ENCODE measurements around the gene ADAMTS12. TPM values are rescaled to one million over a fixed set of nuclear protein-coding genes. Genes with fewer than 3 reads are reported as not detected.

ADAMTS12 gene
- total and polyA plus RNA-seq, 2 of the 8 experiments (the other 6 are each of a cell fraction or from before 2014, with no cell fraction given): 6.4 to 12.8 TPM

DNA sequence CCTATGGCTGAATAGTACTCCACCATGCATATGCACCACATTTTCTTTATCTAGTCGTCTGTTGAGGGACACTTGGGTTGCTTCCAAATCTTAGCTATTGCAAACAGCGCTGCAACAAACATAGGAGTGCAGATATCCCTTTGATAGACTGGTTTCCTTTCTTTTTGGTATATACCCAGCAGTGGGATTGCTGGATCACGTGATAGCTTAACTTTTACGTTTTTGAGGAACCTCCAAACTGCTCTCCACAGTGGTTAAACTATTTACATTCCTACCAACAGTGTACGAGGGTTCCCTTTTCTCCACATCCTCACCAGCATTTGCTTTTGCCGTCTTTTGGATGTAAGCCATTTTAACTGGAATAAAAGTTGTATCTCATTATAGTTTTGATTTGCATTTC, 308.5 kb downstream of the ADAMTS12 start:
- Histone ChIP-seq H4K20me1 (replicated peaks in 1 of 2; ENCODE audit: control insufficient read depth in 1 of 2, insufficient read depth in 2 of 2, low read length in 2 of 2) (peaks cover 0 to 2% of the 10 kb centered on the region in 2 experiments), H3K79me2 (ENCODE audit: control insufficient read depth in 1 of 2, insufficient read depth in 2 of 2, low read length in 2 of 2) (no peaks in the 10 kb centered on the region), H2BK15ac (ENCODE audit: low read length) (no peak overlapping the region), H3K9me3 (ENCODE audit: insufficient read depth in 2 of 2, low read depth in 1 of 2, low read length in 1 of 2) (no peaks in the 10 kb centered on the region), H3K23me2 (ENCODE audit: low read depth, low read length) (no peaks in the 10 kb centered on the region), H3K27me3 (replicated peaks in 1 of 4; ENCODE audit: control insufficient read depth in 3 of 4, extremely low read depth in 1 of 4, insufficient read depth in 3 of 4, low read length in 3 of 4) (no peaks in the 10 kb centered on the region), H2BK20ac (ENCODE audit: low read length) (no peak overlapping the region), H3K4me2 (ENCODE audit: insufficient read depth in 1 of 2, low read depth in 2 of 2, low read length in 2 of 2) (no peak overlapping the region), H2BK12ac (ENCODE audit: low read depth, low read length) (no peak overlapping the region), H3K79me1 (ENCODE audit: low read depth, low read length) (no peaks in the 10 kb centered on the region), H3K56ac (replicated peaks; ENCODE audit: insufficient read length, low read depth, low read length) (no peak overlapping the region), H2BK5ac (ENCODE audit: low read depth, low read length) (no peak overlapping the region), H3K4me3 (ENCODE audit: extremely low read depth in 1 of 4, insufficient read depth in 2 of 4, low read depth in 3 of 4, low read length in 4 of 4) (no peak overlapping the region), H4K5ac (ENCODE audit: insufficient read length, low read depth, low read length) (no peak overlapping the region), H3K18ac (ENCODE audit: extremely low read depth, low read length) (no peak overlapping the region), H2AK5ac (ENCODE audit: low read depth, low read length) (no peak overlapping the region), H4K8ac (ENCODE audit: extremely low read depth, insufficient read depth, low read length) (no peak overlapping the region), H2BK120ac (replicated peaks; ENCODE audit: low read depth, low read length) (no peak overlapping the region), H2AFZ (ENCODE audit: low read length) (no peak overlapping the region), H3K4me1 (replicated peaks in 1 of 4; ENCODE audit: control insufficient read depth in 3 of 4, insufficient read depth in 4 of 4, low read length in 3 of 4) (peaks cover 0 to 2% (median 0%) of the 10 kb centered on the region in 4 experiments; a peak in 3 of 7 replicates), H3K9ac (replicated peaks in 1 of 4; ENCODE audit: extremely low read depth in 1 of 4, low read depth in 3 of 4, low read length in 3 of 4) (no peak overlapping the region), H3K14ac (ENCODE audit: insufficient read length) (no peak overlapping the region), H3K4ac (replicated peaks; ENCODE audit: insufficient read length, low read depth, low read length) (no peak overlapping the region), H3K23ac (ENCODE audit: insufficient read length) (no peak overlapping the region), H3K36me3 (ENCODE audit: control insufficient read depth in 2 of 4, insufficient read depth in 4 of 4, low read length in 3 of 4) (no peaks in the 10 kb centered on the region), H4K91ac (replicated peaks; ENCODE audit: insufficient read length, low read length) (no peak overlapping the region), H3K27ac (ENCODE audit: low read depth, low read length) (no peak overlapping the region)
- ChIA-PET CTCF (ENCODE audit: partially characterized antibody) (interaction anchor here (1.1 to 1.2 kb wide), 2 partner anchors 359 to 387 kb away, joined by 3 read pairs; no protein-coding TSS in a partner anchor), POLR2A (ENCODE audit: partially characterized antibody) (interaction anchor here (1.9 kb wide), 1 partner anchor 138 kb away, joined by 4 read pairs; no protein-coding TSS in a partner anchor)
- 94% methylated on average over 6 of the region's 6 CpGs; no CpG with 5 or more reads in 1 of the 2 experiments for WGBS, 2 experiments (ENCODE audit: extremely low coverage in 1 of 2, insufficient coverage in 1 of 2, insufficient read length in 1 of 2, insufficient replicate concordance in 2 of 2, low coverage in 1 of 2, low lambda C conversion rate in 2 of 2, missing lambda C conversion rate in 1 of 2)
- DNase-seq (ENCODE audit: low read depth in 1 of 2, low spot score in 2 of 2) (no peak), FAIRE-seq (no peak)
- TF ChIP-seq EZH2 (IDR thresholded peaks at IDR 0.05; ENCODE audit: low read depth, low read length, severe bottlenecking): no peak
- no peak for TF ChIP-seq CBX5 (IDR thresholded peaks at IDR 0.05; ENCODE audit: low read depth, low read length)
- TF ChIP-seq GABPA (IDR thresholded peaks at IDR 0.05; ENCODE audit: borderline replicate concordance, insufficient read depth, low read length): no peak
- TF ChIP-seq GTF2F1 (IDR thresholded peaks at IDR 0.05; ENCODE audit: borderline replicate concordance, low read depth, low read length): no peak
- no peak for TF ChIP-seq KDM1A (IDR thresholded peaks at IDR 0.05; ENCODE audit: borderline replicate concordance, low read length)
- TF ChIP-seq KDM4A (IDR thresholded peaks at IDR 0.05; ENCODE audit: low read depth, low read length, severe bottlenecking): no peak
- TF ChIP-seq POLR2AphosphoS5 (IDR thresholded peaks at IDR 0.05; ENCODE audit: low read depth, low read length): no peak
- no peak for TF ChIP-seq ZNF274 (IDR thresholded peaks at IDR 0.05; ENCODE audit: borderline replicate concordance, extremely low read depth, low read length)
- TF ChIP-seq, protein P1, sequence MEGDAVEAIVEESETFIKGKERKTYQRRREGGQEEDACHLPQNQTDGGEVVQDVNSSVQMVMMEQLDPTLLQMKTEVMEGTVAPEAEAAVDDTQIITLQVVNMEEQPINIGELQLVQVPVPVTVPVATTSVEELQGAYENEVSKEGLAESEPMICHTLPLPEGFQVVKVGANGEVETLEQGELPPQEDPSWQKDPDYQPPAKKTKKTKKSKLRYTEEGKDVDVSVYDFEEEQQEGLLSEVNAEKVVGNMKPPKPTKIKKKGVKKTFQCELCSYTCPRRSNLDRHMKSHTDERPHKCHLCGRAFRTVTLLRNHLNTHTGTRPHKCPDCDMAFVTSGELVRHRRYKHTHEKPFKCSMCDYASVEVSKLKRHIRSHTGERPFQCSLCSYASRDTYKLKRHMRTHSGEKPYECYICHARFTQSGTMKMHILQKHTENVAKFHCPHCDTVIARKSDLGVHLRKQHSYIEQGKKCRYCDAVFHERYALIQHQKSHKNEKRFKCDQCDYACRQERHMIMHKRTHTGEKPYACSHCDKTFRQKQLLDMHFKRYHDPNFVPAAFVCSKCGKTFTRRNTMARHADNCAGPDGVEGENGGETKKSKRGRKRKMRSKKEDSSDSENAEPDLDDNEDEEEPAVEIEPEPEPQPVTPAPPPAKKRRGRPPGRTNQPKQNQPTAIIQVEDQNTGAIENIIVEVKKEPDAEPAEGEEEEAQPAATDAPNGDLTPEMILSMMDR (IDR thresholded peaks at IDR 0.05; ENCODE audit: control extremely low read depth in 1 of 3, insufficient read depth in 1 of 3, low read depth in 1 of 3, low read length in 3 of 3): no peak
- TF ChIP-seq JUN (IDR thresholded peaks at IDR 0.05; ENCODE audit: low read depth, low read length): no peak
- no peak for TF ChIP-seq TEAD4 (IDR thresholded peaks at IDR 0.05; ENCODE audit: low read depth, low read length)
- TF ChIP-seq TAF7 (optimal IDR thresholded peaks at IDR 0.05; ENCODE audit: borderline replicate concordance, low read depth, low read length): no peak

Data from H1 (cell line).